Stimulated activated effector memory CD8-positive, alpha-beta T cell treated with anti-CD3 and anti-CD28 coated beads, Interleukin-12 subunit alpha, Interleukin-12 subunit beta, amount 100 ng/mL, for 72 hours (primary cell): Measurements from ENCODE around the gene DOCK9.
A peak's percentile ranks its signal among the peaks of the same experiment; 100 is the strongest.

Experiments used
- ATAC-seq: fragments of 150-1000 bp; cut with Tn5 transposase; 2 replicates; pipeline ENCODE4 v1.10.0; 2021
- DNase-seq, 2 donors: peaks; one replicate each; pipeline ENCODE4 v3.0.0; 2021 to 2022; ENCODE audit warnings: low spot score in 2 of 2
- H3K27ac Mint-ChIP-seq: one replicate; pipeline ENCODE4 v1.8.0; 2022; ENCODE audit warnings: mild to moderate bottlenecking, mixed read lengths
- H3K36me3 Mint-ChIP-seq: one replicate; pipeline ENCODE4 v1.8.0; 2022; ENCODE audit warnings: mild to moderate bottlenecking, mixed read lengths
- H3K4me1 Mint-ChIP-seq: one replicate; pipeline ENCODE4 v1.8.0; 2022; ENCODE audit warnings: mixed read lengths
- H3K4me3 Mint-ChIP-seq: one replicate; pipeline ENCODE4 v1.8.0; 2022; ENCODE audit warnings: mild to moderate bottlenecking, mixed read lengths
- H3K9me3 Mint-ChIP-seq: one replicate; pipeline ENCODE4 v1.8.0; 2022; ENCODE audit warnings: mixed read lengths

Gene DOCK9

GRCh38 chr13:99003851-99004471 is 26.1 kb upstream of the DOCK9 start:
- peaks cover 48% of the 10 kb centered on the region for H3K4me1 Mint-ChIP-seq
- no peak overlapping the region for H3K4me3 Mint-ChIP-seq
- H3K9me3 Mint-ChIP-seq = no peaks in the 10 kb centered on the region

GRCh38 chr13:99003186-99003585 is 25.3 kb upstream of the DOCK9 start:
- Mint-ChIP-seq H3K4me1 (peaks cover 56% of the 10 kb centered on the region), H3K27ac (no peak overlapping the region), H3K9me3 (no peaks in the 10 kb centered on the region), H3K36me3 (no peaks in the 10 kb centered on the region), H3K4me3 (no peak overlapping the region)
- ATAC-seq = no peak
- DNase-seq = no peak

More at GRCh38 chr13:99003851-99004471, 26.1 kb upstream of the DOCK9 start:
- ATAC-seq (no peak), DNase-seq (no peak)
- no peaks in the 10 kb centered on the region for H3K36me3 Mint-ChIP-seq
- no peak overlapping the region for H3K27ac Mint-ChIP-seq

GRCh38 chr13:99002172-99002710 is 24.4 kb upstream of the DOCK9 start:
- Mint-ChIP-seq H3K27ac (no peak overlapping the region), H3K4me3 (no peak overlapping the region), H3K9me3 (no peaks in the 10 kb centered on the region), H3K4me1 (peaks cover 66% of the 10 kb centered on the region), H3K36me3 (no peaks in the 10 kb centered on the region)
- DNase-seq (no peak), ATAC-seq (no peak)

- H3K9me3 Mint-ChIP-seq = no peaks in the 10 kb centered on the region
- peak overlapping the region; percentile 10 for H3K27ac Mint-ChIP-seq
- no peaks in the 10 kb centered on the region for H3K36me3 Mint-ChIP-seq
- no peak for DNase-seq
- H3K4me1 Mint-ChIP-seq = peaks cover 80% of the 10 kb centered on the region
- no peak for ATAC-seq
- H3K4me3 Mint-ChIP-seq = no peak overlapping the region
These were observed 22.3 kb upstream of the DOCK9 start for GRCh38 chr13:99000137-99000536.

- Mint-ChIP-seq H3K4me3 (no peak overlapping the region), H3K9me3 (no peaks in the 10 kb centered on the region), H3K27ac (no peak overlapping the region), H3K36me3 (no peaks in the 10 kb centered on the region), H3K4me1 (peaks cover 84% of the 10 kb centered on the region)
- ATAC-seq (no peak), DNase-seq (no peak)
These were observed 21.7 kb upstream of the DOCK9 start for GRCh38 chr13:98999639-98999952.

- no peak for DNase-seq
- peak; percentile 87 for ATAC-seq
- Mint-ChIP-seq H3K9me3 (no peaks in the 10 kb centered on the region), H3K4me3 (no peak overlapping the region), H3K36me3 (no peaks in the 10 kb centered on the region), H3K4me1 (peaks cover 83% of the 10 kb centered on the region), H3K27ac (peak overlapping the region; percentile 24)
These were observed 21.2 kb upstream of the DOCK9 start for GRCh38 chr13:98998831-98999638.

GRCh38 chr13:98997738-98998641 is 20.1 kb upstream of the DOCK9 start:
- Mint-ChIP-seq H3K4me1 (peaks cover 73% of the 10 kb centered on the region), H3K36me3 (no peaks in the 10 kb centered on the region), H3K27ac (peak overlapping the region; percentile 24), H3K4me3 (no peak overlapping the region), H3K9me3 (no peaks in the 10 kb centered on the region)
- ATAC-seq (peak; percentile 42), DNase-seq (no peak)

GRCh38 chr13:98997011-98997730 is 19.3 kb upstream of the DOCK9 start:
- H3K27ac Mint-ChIP-seq = no peak overlapping the region
- no peaks in the 10 kb centered on the region for H3K9me3 Mint-ChIP-seq
- ATAC-seq = no peak
- peaks cover 76% of the 10 kb centered on the region for H3K4me1 Mint-ChIP-seq
- H3K4me3 Mint-ChIP-seq = no peak overlapping the region
- DNase-seq = no peak
- H3K36me3 Mint-ChIP-seq = no peaks in the 10 kb centered on the region

- H3K27ac Mint-ChIP-seq = no peak overlapping the region
- H3K4me1 Mint-ChIP-seq = peaks cover 70% of the 10 kb centered on the region
- no peaks in the 10 kb centered on the region for H3K36me3 Mint-ChIP-seq
These were observed 18.2 kb upstream of the DOCK9 start for GRCh38 chr13:98996046-98996445.

GRCh38 chr13:98994896-98995295 is 17.0 kb upstream of the DOCK9 start:
- H3K9me3 Mint-ChIP-seq = no peaks in the 10 kb centered on the region
- H3K27ac Mint-ChIP-seq = no peak overlapping the region
- H3K36me3 Mint-ChIP-seq = no peaks in the 10 kb centered on the region
- no peak for ATAC-seq
- no peak for DNase-seq
- peaks cover 61% of the 10 kb centered on the region for H3K4me1 Mint-ChIP-seq
- H3K4me3 Mint-ChIP-seq = no peak overlapping the region

More at GRCh38 chr13:98996046-98996445, 18.2 kb upstream of the DOCK9 start:
- Mint-ChIP-seq H3K9me3 (no peaks in the 10 kb centered on the region), H3K4me3 (no peak overlapping the region)
- ATAC-seq (no peak), DNase-seq (no peak)

- H3K9me3 Mint-ChIP-seq = no peaks in the 10 kb centered on the region
These were observed 16.2 kb upstream of the DOCK9 start for GRCh38 chr13:98994080-98994479.

GRCh38 chr13:98992355-98992754 is 14.5 kb upstream of the DOCK9 start:
- DNase-seq = no peak

More at GRCh38 chr13:98994080-98994479, 16.2 kb upstream of the DOCK9 start:
- Mint-ChIP-seq H3K27ac (no peak overlapping the region), H3K4me3 (no peak overlapping the region), H3K4me1 (peaks cover 61% of the 10 kb centered on the region), H3K36me3 (no peaks in the 10 kb centered on the region)
- ATAC-seq (no peak), DNase-seq (no peak)

GRCh38 chr13:98990701-98991100 is 12.8 kb upstream of the DOCK9 start:
- H3K4me1 Mint-ChIP-seq = peaks cover 40% of the 10 kb centered on the region
- no peaks in the 10 kb centered on the region for H3K36me3 Mint-ChIP-seq
- DNase-seq (no peak), ATAC-seq (no peak)
- H3K27ac Mint-ChIP-seq = no peak overlapping the region
- H3K4me3 Mint-ChIP-seq = no peak overlapping the region
- no peaks in the 10 kb centered on the region for H3K9me3 Mint-ChIP-seq

More at GRCh38 chr13:98992355-98992754, 14.5 kb upstream of the DOCK9 start:
- no peak overlapping the region for H3K4me3 Mint-ChIP-seq
- H3K36me3 Mint-ChIP-seq = no peaks in the 10 kb centered on the region
- H3K4me1 Mint-ChIP-seq = peaks cover 50% of the 10 kb centered on the region
- no peak overlapping the region for H3K27ac Mint-ChIP-seq
- H3K9me3 Mint-ChIP-seq = no peaks in the 10 kb centered on the region
- no peak for ATAC-seq

GRCh38 chr13:98989469-98990235 is 11.8 kb upstream of the DOCK9 start:
- Mint-ChIP-seq H3K9me3 (no peaks in the 10 kb centered on the region), H3K4me3 (no peak overlapping the region), H3K4me1 (peaks cover 30% of the 10 kb centered on the region), H3K27ac (no peak overlapping the region), H3K36me3 (no peaks in the 10 kb centered on the region)
- DNase-seq (no peak), ATAC-seq (peak; percentile 82)
